GM19043 (cell line): ENCODE results near the gene PCDHGC5.

Experiments
- ATAC-seq: cut with Tn5 transposase; IDR thresholded peaks from one replicate; pipeline ENCODE4 v1.9.1; 2021; ENCODE audit warnings: low read depth; ENCODE audit not compliant: unreplicated experiment

PCDHGC5 gene

GRCh38 chr5:141490271-141490670, 1.4 kb downstream of the PCDHGC5 start:
- ATAC-seq, result no peak

DNA sequence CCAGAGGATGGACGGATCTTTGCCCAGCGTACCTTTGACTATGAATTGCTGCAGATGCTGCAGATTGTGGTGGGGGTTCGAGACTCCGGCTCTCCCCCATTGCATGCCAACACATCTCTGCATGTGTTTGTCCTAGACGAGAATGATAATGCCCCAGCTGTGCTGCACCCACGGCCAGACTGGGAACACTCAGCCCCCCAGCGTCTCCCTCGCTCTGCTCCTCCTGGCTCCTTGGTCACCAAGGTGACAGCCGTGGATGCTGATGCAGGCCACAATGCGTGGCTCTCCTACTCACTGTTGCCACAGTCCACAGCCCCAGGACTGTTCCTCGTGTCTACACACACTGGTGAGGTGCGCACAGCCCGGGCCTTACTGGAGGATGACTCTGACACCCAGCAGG, 1.9 kb downstream of the PCDHGC5 start:
- no peak for ATAC-seq

DNA sequence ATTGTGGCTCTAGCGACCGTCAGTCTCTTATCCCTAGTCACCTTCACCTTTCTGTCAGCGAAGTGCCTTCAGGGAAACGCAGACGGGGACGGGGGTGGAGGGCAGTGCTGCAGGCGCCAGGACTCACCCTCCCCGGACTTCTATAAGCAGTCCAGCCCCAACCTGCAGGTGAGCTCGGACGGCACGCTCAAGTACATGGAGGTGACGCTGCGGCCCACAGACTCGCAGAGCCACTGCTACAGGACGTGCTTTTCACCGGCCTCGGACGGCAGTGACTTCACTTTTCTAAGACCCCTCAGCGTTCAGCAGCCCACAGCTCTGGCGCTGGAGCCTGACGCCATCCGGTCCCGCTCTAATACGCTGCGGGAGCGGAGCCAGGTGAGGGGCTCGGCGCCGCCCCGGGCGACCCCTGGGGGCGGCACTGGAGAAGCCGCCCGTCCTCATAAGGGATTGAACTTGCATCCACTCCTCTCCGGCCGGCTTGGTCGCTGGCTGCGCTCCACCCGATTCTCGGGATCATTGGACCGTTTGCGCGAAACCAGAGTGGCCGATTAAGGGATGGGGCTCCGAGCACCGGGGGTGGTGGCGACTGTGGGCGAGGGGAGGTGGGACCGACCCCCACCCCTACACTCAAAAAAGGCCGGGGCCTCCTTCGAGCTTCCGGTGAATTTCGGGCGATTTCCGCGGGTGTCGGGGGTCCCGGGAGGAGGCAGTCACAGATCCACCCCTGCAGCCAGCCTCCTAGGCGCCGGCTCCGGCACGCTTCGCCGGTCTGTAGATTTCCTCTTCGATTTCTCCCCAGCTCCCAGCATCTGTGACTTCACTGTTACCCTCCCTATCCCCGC, 2.7 kb downstream of the PCDHGC5 start:
- no peak for ATAC-seq

DNA sequence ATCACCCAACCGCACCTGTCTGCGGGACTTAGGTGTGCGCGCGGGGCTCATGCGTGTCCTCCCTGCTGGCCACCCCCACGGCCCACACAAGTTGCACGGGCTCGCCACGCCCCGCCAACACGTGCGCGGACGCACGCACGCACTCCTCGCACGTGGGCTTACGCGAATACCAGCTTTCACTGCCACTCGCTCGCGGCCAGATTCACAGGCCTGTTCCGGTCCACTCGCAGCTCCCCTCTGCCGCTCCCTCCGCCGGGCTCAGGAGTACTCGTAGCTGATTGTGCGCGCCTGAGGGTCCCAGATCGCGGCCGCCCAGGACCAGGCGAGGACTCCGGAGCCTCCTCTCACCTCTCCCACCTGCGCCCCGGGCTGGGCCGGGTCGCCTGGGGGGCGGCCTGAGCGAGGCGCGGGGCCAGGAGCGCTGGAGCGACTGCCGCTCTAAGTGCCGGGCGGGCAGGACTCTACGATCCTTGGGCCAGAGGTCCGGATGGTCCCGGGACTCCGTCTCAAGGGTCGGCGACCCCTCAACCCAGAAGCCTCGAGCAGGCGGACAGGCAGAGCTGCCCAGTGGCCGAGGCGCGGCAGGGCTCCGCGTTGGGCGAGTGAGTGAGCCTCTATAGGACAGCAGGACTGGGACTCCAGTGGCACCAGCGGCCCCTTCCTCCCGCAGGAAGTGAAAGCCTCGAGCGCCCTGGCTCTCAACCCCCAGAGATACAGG, 3.4 kb downstream of the PCDHGC5 start:
- peak; percentile 42 for ATAC-seq

GRCh38 chr5:141493500-141494422, 4.9 kb downstream of the PCDHGC5 start:
- ATAC-seq, result no peak

DNA sequence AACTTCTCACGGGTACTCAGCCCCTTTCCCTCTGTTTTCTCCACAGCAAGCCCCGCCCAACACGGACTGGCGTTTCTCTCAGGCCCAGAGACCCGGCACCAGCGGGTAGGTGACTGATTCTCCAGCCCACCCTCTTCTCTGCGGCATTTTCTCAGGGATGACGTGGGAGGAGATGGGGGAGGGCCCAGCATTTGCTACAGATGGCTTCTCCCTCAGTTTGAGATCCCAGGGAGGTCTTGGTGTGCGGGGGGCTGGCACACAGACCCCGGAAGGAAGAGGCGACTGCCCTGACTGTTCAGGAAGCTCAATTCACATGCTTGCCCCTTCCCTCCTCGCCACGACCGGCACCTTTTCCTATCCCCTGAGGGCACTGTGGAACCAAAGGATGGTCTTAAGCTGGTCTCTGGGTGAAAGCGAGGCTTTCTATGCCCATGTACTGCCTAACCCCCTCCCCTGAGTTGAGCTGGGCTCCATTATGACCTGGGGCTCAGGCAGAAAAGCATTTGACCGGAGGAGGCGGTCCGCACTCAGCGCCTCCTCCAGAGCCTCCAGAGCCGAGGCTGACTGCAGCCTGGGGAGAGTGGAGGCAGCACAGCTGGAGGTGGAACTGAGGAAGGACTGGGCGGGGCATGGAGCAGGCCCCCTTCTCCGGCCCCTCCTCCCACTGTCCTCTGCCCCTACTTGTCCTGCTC, 6.0 kb downstream of the PCDHGC5 start:
- ATAC-seq, result no peak

DNA sequence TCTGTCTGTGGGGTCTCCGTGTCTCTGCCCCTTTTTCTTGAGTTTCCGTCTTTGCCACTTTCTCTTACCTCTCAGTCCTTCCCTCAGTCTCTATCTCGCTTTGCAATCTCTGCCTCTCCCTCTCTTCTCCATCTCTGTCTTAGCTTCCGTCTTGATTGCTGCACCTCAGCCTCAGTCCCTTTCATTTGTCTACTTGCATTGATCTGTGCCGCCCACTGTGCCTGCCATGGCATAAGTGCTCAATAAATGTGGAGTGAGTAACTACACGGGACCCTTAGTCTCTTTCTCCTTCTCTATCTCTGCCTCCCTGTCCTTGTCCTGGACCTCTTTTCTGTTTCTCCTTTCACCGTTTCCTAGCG, 6.6 kb downstream of the PCDHGC5 start:
- no peak for ATAC-seq

- ATAC-seq, result no peak
These were observed 7.2 kb downstream of the PCDHGC5 start for GRCh38 chr5:141496038-141496437.

DNA sequence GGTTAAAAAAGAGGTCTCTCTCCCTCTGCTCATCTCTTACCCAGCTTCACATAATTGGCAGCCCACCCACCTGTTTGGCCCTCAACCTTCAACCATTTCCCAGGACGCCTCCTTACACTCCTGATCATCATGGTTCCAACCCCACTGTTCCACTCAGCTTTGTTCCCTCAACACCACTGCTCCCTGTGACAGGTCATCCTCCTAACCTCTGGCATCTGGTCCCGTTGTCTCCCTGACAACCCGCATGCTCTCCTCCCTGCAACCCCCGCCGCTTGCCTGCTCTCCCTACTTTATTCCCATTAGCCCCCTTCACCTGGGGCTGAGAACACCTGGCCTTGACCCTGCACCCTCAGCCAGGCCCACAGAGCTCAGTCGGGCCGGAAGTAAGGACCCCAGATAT, 12.9 kb downstream of the PCDHGC5 start:
- ATAC-seq, result no peak

GRCh38 chr5:141503681-141504080, 14.8 kb downstream of the PCDHGC5 start:
- no peak for ATAC-seq

- no peak for ATAC-seq
These were observed 15.3 kb downstream of the PCDHGC5 start for GRCh38 chr5:141504216-141504615.

DNA sequence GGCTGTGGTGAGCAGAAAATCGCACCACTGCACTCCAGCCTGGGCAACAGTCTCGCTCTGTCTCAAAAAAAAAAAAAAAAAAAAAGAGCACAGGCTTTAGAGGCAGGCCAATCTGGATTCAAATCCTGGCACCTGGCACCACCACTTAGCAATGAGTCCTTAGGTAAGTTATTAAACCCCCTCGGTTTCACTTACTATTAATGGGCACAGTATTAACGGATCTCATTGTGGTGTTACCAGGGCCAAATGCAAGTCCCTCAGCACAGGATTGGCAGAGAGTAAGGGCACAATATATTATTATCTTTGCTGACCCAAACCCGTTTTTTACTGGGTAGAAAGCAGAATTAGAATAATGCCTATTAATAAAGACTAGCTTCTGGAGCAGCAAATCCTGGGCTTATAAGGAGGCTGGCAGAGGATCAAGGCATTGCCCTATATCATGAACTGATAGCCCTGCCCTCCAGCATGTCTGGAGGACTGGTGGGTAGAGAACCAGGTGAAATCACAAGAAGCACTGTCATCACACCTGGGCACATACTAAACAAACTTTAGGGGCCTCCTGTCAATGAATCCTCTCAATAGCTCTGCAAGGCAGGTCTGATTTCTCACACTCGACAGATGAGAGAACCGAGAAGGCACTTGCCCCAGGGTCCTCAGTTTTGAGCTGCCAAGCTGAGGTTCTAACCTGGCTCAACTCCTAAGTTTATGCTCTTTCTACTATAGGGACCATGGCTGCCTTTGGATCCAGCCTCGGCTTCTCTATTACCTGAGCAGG, 17.7 kb downstream of the PCDHGC5 start:
- no peak for ATAC-seq

DNA sequence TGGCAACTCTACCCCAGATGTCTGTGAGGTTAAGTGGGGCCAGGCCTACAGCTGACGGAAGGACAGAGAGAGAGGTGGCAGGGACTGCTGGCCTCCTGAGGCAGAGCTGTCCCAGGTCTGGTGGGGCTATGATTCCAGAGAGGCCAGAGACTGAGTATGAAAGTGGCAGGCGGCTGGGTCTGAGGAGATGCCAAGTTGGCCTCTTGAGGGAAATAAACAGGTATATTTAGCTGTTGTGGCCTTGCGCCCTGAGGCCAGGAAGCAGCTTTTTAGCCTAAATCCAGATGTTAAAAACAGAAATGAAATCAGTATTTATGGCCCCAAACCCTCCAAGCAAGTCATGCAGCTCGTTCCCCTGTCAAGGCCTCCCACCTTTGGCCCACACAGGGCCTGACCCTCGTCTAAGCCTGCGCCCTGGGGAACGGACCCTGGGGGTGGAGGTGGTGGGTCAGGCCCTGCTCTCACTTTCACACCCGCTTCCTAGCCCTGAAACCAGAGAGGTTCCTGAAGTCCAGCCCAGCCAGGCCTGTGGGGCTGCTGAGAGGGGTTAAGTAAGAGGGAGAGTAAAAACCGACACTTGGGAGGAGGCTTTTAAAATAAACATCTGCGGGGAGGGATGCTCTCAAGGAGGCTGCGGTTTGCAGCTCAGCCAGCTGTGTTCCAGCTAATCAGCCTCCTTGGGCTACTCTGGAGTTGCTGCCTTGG, 18.7 kb downstream of the PCDHGC5 start:
- peak; percentile 27 for ATAC-seq

DNA sequence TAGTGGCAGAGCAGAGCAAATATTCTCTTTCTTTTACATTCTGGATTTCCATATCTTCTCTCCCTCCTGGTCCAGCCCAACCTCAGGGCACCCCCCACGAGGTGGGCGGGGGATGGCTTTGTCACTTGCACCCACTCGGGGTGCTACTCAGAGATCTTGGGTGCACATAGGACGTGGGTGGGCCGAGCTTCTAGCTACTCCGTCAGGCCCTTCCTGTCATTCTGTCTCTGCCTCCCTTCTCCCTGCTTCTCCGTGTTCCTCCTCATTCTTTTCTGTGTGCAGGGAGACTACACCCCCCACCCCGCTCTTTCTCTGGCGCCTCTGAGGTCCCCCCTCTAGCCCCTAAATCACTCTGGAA, 19.5 kb downstream of the PCDHGC5 start:
- ATAC-seq, result no peak

DNA sequence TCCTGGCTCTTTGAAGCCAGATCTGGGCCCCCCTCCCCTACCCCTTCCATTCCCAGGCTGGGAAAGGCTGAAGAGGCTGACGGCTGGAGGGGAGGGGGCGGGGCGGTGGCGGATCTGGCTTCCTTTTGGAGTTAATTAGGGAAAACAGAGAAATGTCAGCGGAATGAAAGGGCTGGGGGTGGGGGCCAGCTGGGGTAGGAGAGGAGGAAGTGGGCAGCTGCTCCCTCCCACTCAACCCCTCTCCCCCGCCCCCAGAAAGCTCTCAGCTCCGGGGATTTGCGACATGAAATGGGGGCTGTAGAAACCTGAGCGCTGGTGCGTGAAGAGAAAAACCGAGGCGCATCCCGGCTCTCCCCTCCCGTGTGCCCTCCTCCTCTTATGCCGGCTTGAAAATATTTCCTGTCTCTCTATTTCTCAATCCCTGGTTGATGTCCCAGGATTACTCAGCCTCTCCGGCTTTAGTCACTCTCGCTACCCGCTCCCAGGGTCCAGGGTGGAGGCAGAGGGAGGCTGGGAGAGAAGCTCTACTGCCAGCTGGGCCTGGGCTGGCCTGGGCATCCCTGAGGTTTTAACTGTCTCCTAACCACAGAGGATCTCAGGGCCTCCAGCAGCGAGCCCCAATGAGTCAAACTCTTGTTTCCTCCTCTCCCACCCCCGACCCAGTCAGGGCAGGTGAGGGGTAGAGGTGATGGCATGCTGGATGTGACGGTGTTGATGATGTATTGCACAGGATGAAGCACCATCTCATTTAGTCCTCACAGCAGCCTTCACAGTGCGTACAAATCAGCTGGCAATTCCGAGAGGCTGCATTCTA, 20.1 kb downstream of the PCDHGC5 start:
- no peak for ATAC-seq

DNA sequence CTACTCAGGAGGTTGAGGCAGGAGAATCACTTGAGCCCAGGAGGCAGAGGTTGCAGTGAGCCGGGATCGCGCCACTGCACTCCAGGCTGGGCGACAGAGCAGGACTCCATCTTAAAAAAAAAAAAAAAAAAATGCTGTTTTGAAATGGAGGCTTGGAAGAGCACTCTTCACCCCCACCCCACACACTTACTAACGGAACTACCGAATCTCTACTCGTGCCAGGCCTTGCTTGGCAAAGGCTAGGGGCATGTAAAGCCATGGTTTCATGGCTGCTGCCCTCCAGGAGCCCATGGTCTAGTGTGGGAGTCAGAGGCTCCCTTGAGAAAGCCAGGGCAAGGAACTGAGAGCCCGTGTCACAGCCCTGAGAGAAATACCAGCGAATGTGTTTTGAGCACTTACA, 21.3 kb downstream of the PCDHGC5 start:
- ATAC-seq, result no peak

GRCh38 chr5:141510850-141511601, 22.1 kb downstream of the PCDHGC5 start:
- ATAC-seq, result no peak
